HepG2 (cell line): ENCODE results near the gene PLCB1. TPM values are rescaled to one million over a fixed set of nuclear protein-coding genes. Genes with fewer than 3 reads are reported as not detected.

Experiments
- ATAC-seq: fragments of 200-7000 bp; cut with Tn5 transposase; 3 replicates; pipeline ENCODE4 v1.9.1; 2020; ENCODE audit warnings: mild to moderate bottlenecking, moderate library complexity
- BruUV-seq: library from RNA; stranded (reverse); fragments of 400-500 nt; replicated peaks from 2 replicates; lab custom pipeline; 2021; lab: Mats Ljungman, UMichigan
- CTCF ChIA-PET: fragments of 300-600 bp; formaldehyde crosslinking; extraction: SDS; loops from one replicate; lab custom pipeline; 2021; ENCODE audit warnings: low total read pairs, inconsistent platforms, low intra/inter-chr PET ratio; lab: Yijun Ruan, JAX
- POLR2A ChIA-PET: fragments of 350-600 bp; sonication (Branson Sonifier 250); formaldehyde crosslinking; loops from one replicate; lab custom pipeline; 2020; ENCODE audit warnings: antibody characterized with exemption, inconsistent platforms; lab: Yijun Ruan, JAX
- DNase-seq: peaks from one replicate; pipeline ENCODE4 v3.0.0-alpha.2; 2015; ENCODE audit warnings: low spot score
- FAIRE-seq: peaks from 3 replicates; lab custom pipeline; 2011; peaks lifted over from hg19 to GRCh38; lab: Jason Lieb, UNC
- H2AFZ ChIP-seq: one replicate; pipeline ENCODE4 v1.6.1; 2011; ENCODE audit warnings: low read length, inconsistent platforms
- H3K27ac ChIP-seq: fragments of 300-600 bp; 3 replicates; pipeline ENCODE4 v1.8.0; 2011; ENCODE audit warnings: mixed run types, mild to moderate bottlenecking, mixed read lengths, low read length, inconsistent platforms; ENCODE audit not compliant: insufficient read depth; ENCODE audit errors: extremely low read length
- H3K27me3 ChIP-seq, 2 experiments: fragments of 200-600 bp in 1 of 2; 2 replicates in 1 of 2; 3 replicates in 1 of 2; pipeline versions ENCODE4 v1.6.0 to v1.8.0; 2011; ENCODE audit warnings: low read length in 2 of 2, mild to moderate bottlenecking in 2 of 2, moderate library complexity in 2 of 2, inconsistent platforms in 1 of 2; ENCODE audit not compliant: insufficient read depth in 2 of 2, control insufficient read depth in 1 of 2
- H3K36me3 ChIP-seq, 2 experiments: fragments of 200-600 bp in 1 of 2; replicated peaks in 1 of 2; 2 replicates in 1 of 2; 3 replicates in 1 of 2; pipeline versions ENCODE4 v1.5.1 to v1.8.0; 2011; ENCODE audit warnings: low read length in 2 of 2, inconsistent platforms in 1 of 2; ENCODE audit not compliant: insufficient read depth in 2 of 2, control insufficient read depth in 1 of 2
- H3K4me1 ChIP-seq: 2 replicates; pipeline ENCODE4 v1.5.1; 2012; ENCODE audit warnings: low read length, inconsistent platforms; ENCODE audit not compliant: insufficient read depth
- H3K4me2 ChIP-seq: 2 replicates; pipeline ENCODE4 v1.6.0; 2011; ENCODE audit warnings: low read depth, low read length, inconsistent platforms
- H3K4me3 ChIP-seq, 3 experiments: fragments of 200-600 bp in 1 of 3; sonication (generic), shearing (Covaris generic) in 1 of 3; replicated peaks in 1 of 3; 2 replicates each; pipeline ENCODE4 v1.5.1; 2011 to 2016; ENCODE audit warnings: low read length in 3 of 3, inconsistent platforms in 2 of 3, low read depth in 2 of 3, mild to moderate bottlenecking in 2 of 3, control low read depth in 1 of 3, mixed read lengths in 1 of 3; ENCODE audit not compliant: insufficient read depth in 1 of 3
- H3K79me2 ChIP-seq: one replicate; pipeline ENCODE4 v1.6.1; 2011; ENCODE audit warnings: low read length, inconsistent platforms; ENCODE audit not compliant: insufficient read depth
- H3K9ac ChIP-seq: 2 replicates; pipeline ENCODE4 v1.6.0; 2011; ENCODE audit warnings: mild to moderate bottlenecking, low read depth, low read length, inconsistent platforms; ENCODE audit not compliant: insufficient read depth
- H3K9me3 ChIP-seq: 2 replicates; pipeline ENCODE4 v1.5.1; 2012; ENCODE audit warnings: mild to moderate bottlenecking, low read length
- H4K20me1 ChIP-seq: 2 replicates; pipeline ENCODE4 v1.6.0; 2011; ENCODE audit warnings: inconsistent platforms, mild to moderate bottlenecking, low read length, moderate library complexity; ENCODE audit not compliant: insufficient read depth
- CEBPB ChIP-seq: IDR thresholded peaks from 2 replicates; pipeline ENCODE4 v1.6.1; 2011; ENCODE audit warnings: low read depth, low read length, improper control_type of control experiment, borderline replicate concordance
- FOXP1 ChIP-seq, 2 experiments: fragments of 450-650 bp in 1 of 2; IDR thresholded peaks; 2 replicates each; pipeline ENCODE4 v1.6.1; 2017 to 2018; ENCODE audit warnings: antibody characterized with exemption in 1 of 2
- MLX ChIP-seq: IDR thresholded peaks from 2 replicates; pipeline ENCODE4 v1.6.1; 2016
- NRL ChIP-seq: sonication (generic); formaldehyde crosslinking; IDR thresholded peaks from 2 replicates; pipeline ENCODE4 v1.5.0; 2020; ENCODE audit warnings: missing genetic modification reagents, mild to moderate bottlenecking, moderate library complexity, borderline replicate concordance
- PRDM15 ChIP-seq: sonication (generic); formaldehyde crosslinking; IDR thresholded peaks from 2 replicates; pipeline ENCODE4 v1.4.0; 2020; ENCODE audit warnings: missing genetic modification reagents
- ZBTB1 ChIP-seq: sonication (generic); formaldehyde crosslinking; IDR thresholded peaks from 2 replicates; pipeline ENCODE4 v1.4.0; 2020; ENCODE audit warnings: missing genetic modification reagents, borderline replicate concordance
- ZNF337 ChIP-seq: sonication (generic); formaldehyde crosslinking; IDR thresholded peaks from 2 replicates; pipeline ENCODE4 v1.5.1; 2020; ENCODE audit warnings: missing genetic modification reagents, low read depth, mild to moderate bottlenecking, borderline replicate concordance
- WGBS: methylation state at CpG from one replicate; pipeline ENCODE4 v1.1.6; 2017; ENCODE audit warnings: low lambda C conversion rate; 5-methylcytosine and 5-hydroxymethylcytosine counted together
- in situ Hi-C: cut with HindIII; loops from 2 replicates; pipeline ENCODE4 v1.10.0; 2017; ENCODE audit warnings: low pct_unique_long_range_greater_than_20kb; ENCODE audit not compliant: extremely low pct_ligation_motif_present
- intact Hi-C: fragments of 100-400 bp; cut with micrococcal nuclease; formaldehyde crosslinking; loops from one replicate; pipeline ENCODE4 v1.10.0; 2022; ENCODE audit not compliant: unreplicated experiment
- polyA plus RNA-seq, 8 experiments: library from polyadenylated mRNA; depleted of rRNA in 3 of 8; stranded (reverse) in 7 of 8; unstranded in 1 of 8; fragments of >200 nt; fragmentation: Illumina TruSeq in 4 of 8; extraction: Trizol in 4 of 8; gene quantifications; 2 replicates each; pipeline versions ENCODE4 v1.2.1 to v1.2.3, GENCODE V29; 2011 to 2016; ENCODE audit warnings: low read depth in 4 of 8, missing spikeins in 1 of 8, mixed read lengths in 1 of 8; ENCODE audit not compliant: insufficient read depth in 1 of 8
- total RNA-seq, 5 experiments: library from RNA; depleted of rRNA; stranded (reverse); fragments of >200 nt; fragmentation: Illumina TruSeq; extraction: Trizol; gene quantifications; 2 replicates each; pipeline ENCODE4 v1.2.3, GENCODE V29; 2016; ENCODE audit warnings: low read depth in 1 of 5

PLCB1 gene
- total and polyA plus RNA-seq, 2 of the 13 experiments (the other 11 are each of a cell fraction or from before 2014, with no cell fraction given): 42.4 to 55.9 TPM

GRCh38 chr20:8803065-8803464 is 671.0 kb downstream of the PLCB1 start:
- no peaks in the 10 kb centered on the region for H4K20me1 ChIP-seq
- H3K36me3 ChIP-seq: peaks cover 0 to 3% of the 10 kb centered on the region in 2 experiments; a peak in 3 of 5 replicates
- H2AFZ ChIP-seq: no peak overlapping the region
- DNase-seq (no peak), FAIRE-seq (no peak), ATAC-seq (no peak)
- in situ Hi-C loops (no loop called here), intact Hi-C loops (no loop called here)
- ChIA-PET POLR2A (no interaction called here), CTCF (no interaction called here)
- no peak for TF ChIP-seq PRDM15 (CRISPR knock-in tag)
- no peaks in the 10 kb centered on the region for H3K79me2 ChIP-seq
- peaks cover 6% of the 10 kb centered on the region for H3K4me1 ChIP-seq
- 95% methylated on average over 2 of the region's 2 CpGs for WGBS
- no peaks in the 10 kb centered on the region for H3K9me3 ChIP-seq
- H3K27me3 ChIP-seq: no peaks in the 10 kb centered on the region
- H3K4me3 ChIP-seq: no peak overlapping the region
- H3K4me2 ChIP-seq: no peak overlapping the region
- no peak overlapping the region for H3K27ac ChIP-seq
- BruUV-seq: no TSS peak
- no peak overlapping the region for H3K9ac ChIP-seq

- no TSS peak for BruUV-seq
- Histone ChIP-seq H3K4me2 (no peak overlapping the region), H3K9me3 (no peaks in the 10 kb centered on the region), H3K27ac (no peak overlapping the region), H4K20me1 (no peaks in the 10 kb centered on the region), H3K27me3 (no peaks in the 10 kb centered on the region), H3K9ac (no peak overlapping the region), H3K4me1 (peaks cover 15% of the 10 kb centered on the region), H3K4me3 (no peak overlapping the region), H2AFZ (no peak overlapping the region), H3K36me3 (peaks cover 0 to 3% of the 10 kb centered on the region in 2 experiments; a peak in 3 of 5 replicates), H3K79me2 (no peaks in the 10 kb centered on the region)
- ATAC-seq: no peak
- FAIRE-seq: no peak
- intact Hi-C loops (no loop called here), in situ Hi-C loops (no loop called here)
- WGBS: 94% methylated on average over 6 of the region's 6 CpGs
- TF ChIP-seq MLX (CRISPR knock-in tag): no peak
- no peak for TF ChIP-seq NRL
- TF ChIP-seq CEBPB: 0 out of 2 replicates have a peak, but pooled peaks have one; percentile 10
- TF ChIP-seq ZBTB1 (CRISPR knock-in tag): no peak
- TF ChIP-seq FOXP1 (IDR thresholded peaks at IDR 0.05): no peak
- TF ChIP-seq FOXP1 (CRISPR knock-in tag; IDR thresholded peaks at IDR 0.05): no peak
- TF ChIP-seq ZNF337 (CRISPR knock-in tag): no peak
- CTCF ChIA-PET: no interaction called here
- POLR2A ChIA-PET: no interaction called here
- DNase-seq: no peak
Observed at GRCh38 chr20:8803941-8804340, 671.9 kb downstream of the PLCB1 start.
